ENCODE data around the gene FNTB.

Gene FNTB

DNA sequence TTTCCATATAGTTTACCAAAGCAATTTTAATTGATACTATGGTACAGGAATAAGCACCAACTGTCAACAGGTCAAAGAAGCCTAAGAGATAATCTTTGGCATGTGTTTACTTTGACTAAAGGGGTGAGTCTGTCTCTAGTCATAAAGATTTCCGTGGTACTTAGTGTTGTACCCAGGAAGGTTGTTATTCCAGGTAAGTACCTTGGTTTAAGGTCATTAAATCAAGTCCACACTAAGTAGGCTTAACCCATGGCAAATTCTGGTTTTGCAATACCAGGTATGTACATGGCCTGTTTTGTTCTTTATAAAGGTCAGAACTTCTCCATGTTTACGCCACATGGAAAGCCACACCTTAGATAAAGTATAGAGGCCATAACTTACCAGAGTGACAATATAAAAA lies 105.7 kb downstream of the FNTB start:
- Histone ChIP-seq H3K4me1 (ENCODE audit: control insufficient read depth, low read length) (no peaks in the 10 kb centered on the region), H3F3A (ENCODE audit: control insufficient read depth, insufficient read depth) (no peaks in the 10 kb centered on the region), H3K36me3 (ENCODE audit: control insufficient read depth, low read length) (peaks cover 97% of the 10 kb centered on the region), H3K27me3 (ENCODE audit: control insufficient read depth, low read length) (no peaks in the 10 kb centered on the region), H4K20me1 (ENCODE audit: control insufficient read depth, insufficient read depth, low read depth, low read length) (no peaks in the 10 kb centered on the region; the same call in 1 of the 2 replicates), H3K4me2 (ENCODE audit: low read length) (no peak overlapping the region), H3K27ac (ENCODE audit: low read depth, low read length) (no peak overlapping the region), H3K79me2 (ENCODE audit: control insufficient read depth, low read length) (peaks cover 46% of the 10 kb centered on the region), H3K4me3 (ENCODE audit: low read length) (no peak overlapping the region), H3K9me3 (ENCODE audit: control insufficient read depth, insufficient read depth, low read length) (no peaks in the 10 kb centered on the region; the same call in 1 of the 2 replicates), H3K9me2 (replicated peaks; ENCODE audit: control insufficient read depth, low read length) (no peaks in the 10 kb centered on the region)
- TF ChIP-seq, protein P1, sequence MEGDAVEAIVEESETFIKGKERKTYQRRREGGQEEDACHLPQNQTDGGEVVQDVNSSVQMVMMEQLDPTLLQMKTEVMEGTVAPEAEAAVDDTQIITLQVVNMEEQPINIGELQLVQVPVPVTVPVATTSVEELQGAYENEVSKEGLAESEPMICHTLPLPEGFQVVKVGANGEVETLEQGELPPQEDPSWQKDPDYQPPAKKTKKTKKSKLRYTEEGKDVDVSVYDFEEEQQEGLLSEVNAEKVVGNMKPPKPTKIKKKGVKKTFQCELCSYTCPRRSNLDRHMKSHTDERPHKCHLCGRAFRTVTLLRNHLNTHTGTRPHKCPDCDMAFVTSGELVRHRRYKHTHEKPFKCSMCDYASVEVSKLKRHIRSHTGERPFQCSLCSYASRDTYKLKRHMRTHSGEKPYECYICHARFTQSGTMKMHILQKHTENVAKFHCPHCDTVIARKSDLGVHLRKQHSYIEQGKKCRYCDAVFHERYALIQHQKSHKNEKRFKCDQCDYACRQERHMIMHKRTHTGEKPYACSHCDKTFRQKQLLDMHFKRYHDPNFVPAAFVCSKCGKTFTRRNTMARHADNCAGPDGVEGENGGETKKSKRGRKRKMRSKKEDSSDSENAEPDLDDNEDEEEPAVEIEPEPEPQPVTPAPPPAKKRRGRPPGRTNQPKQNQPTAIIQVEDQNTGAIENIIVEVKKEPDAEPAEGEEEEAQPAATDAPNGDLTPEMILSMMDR (IDR thresholded peaks at IDR 0.05; ENCODE audit: low read depth, low read length, poor library complexity, severe bottlenecking): no peak
- TF ChIP-seq EZH2phosphoT487 (IDR thresholded peaks at IDR 0.05; ENCODE audit: borderline replicate concordance, low read length): no peak

DNA sequence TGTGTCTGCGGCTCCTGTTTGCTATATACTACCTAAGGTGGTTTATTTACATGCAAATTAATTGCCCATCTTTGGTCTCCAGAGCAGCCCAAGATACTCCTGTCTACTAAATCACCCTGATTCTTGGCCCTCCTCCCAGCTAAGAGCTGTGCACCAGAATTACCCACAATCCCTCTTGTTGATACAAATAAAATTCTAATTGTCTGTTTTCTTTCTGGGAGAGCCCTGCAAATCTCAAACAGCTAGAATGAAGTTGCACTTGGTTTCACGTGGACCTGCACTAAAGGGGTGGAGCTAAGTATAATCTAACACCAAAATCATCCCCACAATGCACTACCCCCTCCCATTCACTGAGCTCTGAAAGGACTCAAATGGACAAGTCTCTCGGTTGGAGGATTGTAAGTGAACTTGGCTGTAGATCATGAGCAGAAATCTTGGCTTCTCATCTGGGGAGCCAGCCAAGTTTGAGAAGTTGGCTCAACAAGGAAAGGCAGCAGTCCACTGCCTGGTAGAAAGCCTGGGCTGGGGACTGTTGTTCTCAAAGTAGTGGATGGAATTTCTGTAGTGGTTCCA lies 109.0 kb downstream of the FNTB start:
- Histone ChIP-seq H3K4me1 (ENCODE audit: control insufficient read depth, low read length) (peaks cover 25% of the 10 kb centered on the region), H3K27ac (ENCODE audit: low read depth, low read length) (no peak overlapping the region), H3K4me3 (ENCODE audit: low read length) (no peak overlapping the region), H3K79me2 (ENCODE audit: control insufficient read depth, low read length) (peaks cover 68% of the 10 kb centered on the region), H3K4me2 (ENCODE audit: low read length) (no peak overlapping the region), H3K27me3 (ENCODE audit: control insufficient read depth, low read length) (no peaks in the 10 kb centered on the region), H3K9me2 (replicated peaks; ENCODE audit: control insufficient read depth, low read length) (no peaks in the 10 kb centered on the region), H3K36me3 (ENCODE audit: control insufficient read depth, low read length) (peaks cover 85% of the 10 kb centered on the region), H3K9me3 (ENCODE audit: control insufficient read depth, insufficient read depth, low read length) (no peaks in the 10 kb centered on the region), H4K20me1 (ENCODE audit: control insufficient read depth, insufficient read depth, low read depth, low read length) (no peaks in the 10 kb centered on the region; the same call in 1 of the 2 replicates), H3F3A (ENCODE audit: control insufficient read depth, insufficient read depth) (no peaks in the 10 kb centered on the region)
- TF ChIP-seq, protein P1 (IDR thresholded peaks at IDR 0.05; ENCODE audit: low read depth, low read length, poor library complexity, severe bottlenecking): no peak
- TF ChIP-seq EZH2phosphoT487 (IDR thresholded peaks at IDR 0.05; ENCODE audit: borderline replicate concordance, low read length): no peak

DNA sequence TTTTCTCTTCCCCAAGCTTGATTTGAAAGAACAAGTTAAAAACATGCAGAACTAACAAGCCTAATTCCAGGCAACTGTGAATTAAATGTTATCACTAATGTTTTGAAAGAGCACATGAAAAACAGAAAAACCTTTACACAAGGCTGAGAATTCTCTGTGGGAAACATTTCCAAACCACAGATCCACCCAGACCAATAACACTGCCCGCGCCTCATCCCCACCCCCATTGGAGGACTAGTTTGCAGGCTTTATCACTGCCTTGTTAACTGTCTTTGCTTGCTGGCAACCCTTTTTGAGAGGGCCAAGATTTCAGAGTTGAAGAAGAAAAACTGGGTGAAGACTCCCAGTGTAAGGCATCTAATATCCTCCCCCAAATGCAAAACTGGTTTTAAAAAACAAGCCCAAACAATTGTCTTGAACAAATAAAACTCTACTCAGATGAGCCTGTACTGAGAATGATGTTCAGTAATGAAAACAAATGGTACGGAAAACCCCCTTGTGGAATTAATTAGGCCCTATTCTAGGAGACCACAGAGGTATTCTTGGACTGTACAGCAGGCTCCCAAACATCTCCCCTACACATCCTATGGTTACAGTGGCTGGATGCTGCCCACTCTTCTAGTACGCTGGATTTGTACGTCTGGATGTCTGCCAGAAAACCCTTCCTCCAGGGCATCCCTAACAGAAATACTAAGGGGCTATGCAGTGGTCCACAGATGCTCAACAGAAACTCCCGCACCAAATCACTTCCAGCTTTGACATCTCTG lies 109.8 kb downstream of the FNTB start:
- H3K27ac ChIP-seq (ENCODE audit: low read depth, low read length): no peak overlapping the region

More for the DNA sequence above, 109.8 kb downstream of the FNTB start:
- H3K4me3 ChIP-seq (ENCODE audit: low read length): no peak overlapping the region
- H3K36me3 ChIP-seq (ENCODE audit: control insufficient read depth, low read length): peaks cover 80% of the 10 kb centered on the region
- no peaks in the 10 kb centered on the region; the same call in 1 of the 2 replicates for H4K20me1 ChIP-seq (ENCODE audit: control insufficient read depth, insufficient read depth, low read depth, low read length)
- H3K4me2 ChIP-seq (ENCODE audit: low read length): no peak overlapping the region
- no peak for TF ChIP-seq EZH2phosphoT487 (IDR thresholded peaks at IDR 0.05; ENCODE audit: borderline replicate concordance, low read length)
- TF ChIP-seq, protein P1 (IDR thresholded peaks at IDR 0.05; ENCODE audit: low read depth, low read length, poor library complexity, severe bottlenecking): no peak
- H3K79me2 ChIP-seq (ENCODE audit: control insufficient read depth, low read length): peaks cover 72% of the 10 kb centered on the region
- H3K9me3 ChIP-seq (ENCODE audit: control insufficient read depth, insufficient read depth, low read length): no peaks in the 10 kb centered on the region
- no peaks in the 10 kb centered on the region for H3K9me2 ChIP-seq (replicated peaks; ENCODE audit: control insufficient read depth, low read length)
- H3F3A ChIP-seq (ENCODE audit: control insufficient read depth, insufficient read depth): no peaks in the 10 kb centered on the region
- H3K27me3 ChIP-seq (ENCODE audit: control insufficient read depth, low read length): no peaks in the 10 kb centered on the region
- peaks cover 30% of the 10 kb centered on the region for H3K4me1 ChIP-seq (ENCODE audit: control insufficient read depth, low read length)
